NCI-H2171 (cell line): Measurements from ENCODE around the gene CFAP210.

Experiments used
- DNase-seq: peaks from one replicate; lab custom pipeline; 2025; lab: John Stamatoyannopoulos, UW

The CFAP210 gene

GRCh38 chr2:169673921-169674320 lies 20.3 kb downstream of the CFAP210 start:
- no peak for DNase-seq

GRCh38 chr2:169673106-169673505 lies 21.1 kb downstream of the CFAP210 start:
- DNase-seq: no peak

- DNase-seq: no peak
Measured at GRCh38 chr2:169672406-169672805, 21.8 kb downstream of the CFAP210 start.

- no peak for DNase-seq
Measured at GRCh38 chr2:169670937-169671336, 23.3 kb downstream of the CFAP210 start.

GRCh38 chr2:169670215-169670651 lies 24.0 kb downstream of the CFAP210 start:
- DNase-seq: no peak

- DNase-seq: no peak
Measured at GRCh38 chr2:169667583-169667982, 26.6 kb downstream of the CFAP210 start.

GRCh38 chr2:169664978-169665930 lies 29.0 kb downstream of the CFAP210 start:
- DNase-seq: no peak

GRCh38 chr2:169664600-169664977 lies 29.6 kb downstream of the CFAP210 start:
- no peak for DNase-seq

GRCh38 chr2:169663247-169663646 lies 31.0 kb downstream of the CFAP210 start:
- DNase-seq: no peak

- no peak for DNase-seq
Measured at GRCh38 chr2:169662744-169663143, 31.5 kb downstream of the CFAP210 start.

- DNase-seq: no peak
Measured at GRCh38 chr2:169661265-169661664, 32.9 kb downstream of the CFAP210 start.

- no peak for DNase-seq
Measured at GRCh38 chr2:169659320-169659719, 34.9 kb downstream of the CFAP210 start.

- no peak for DNase-seq
Measured at GRCh38 chr2:169658877-169659276, 35.3 kb downstream of the CFAP210 start.

GRCh38 chr2:169656164-169656563 lies 38.0 kb downstream of the CFAP210 start:
- no peak for DNase-seq

GRCh38 chr2:169653636-169654035 lies 40.6 kb downstream of the CFAP210 start:
- no peak for DNase-seq

GRCh38 chr2:169649278-169649677 lies 44.9 kb downstream of the CFAP210 start:
- DNase-seq: no peak

- no peak for DNase-seq
Measured at GRCh38 chr2:169647496-169647895, 46.7 kb downstream of the CFAP210 start.

GRCh38 chr2:169644173-169644572 lies 50.0 kb downstream of the CFAP210 start:
- DNase-seq: no peak

GRCh38 chr2:169641464-169641863 lies 52.7 kb downstream of the CFAP210 start:
- DNase-seq: no peak

- DNase-seq: no peak
Measured at GRCh38 chr2:169640104-169640503, 54.1 kb downstream of the CFAP210 start.

GRCh38 chr2:169637620-169638019 lies 56.6 kb downstream of the CFAP210 start:
- DNase-seq: no peak

- no peak for DNase-seq
Measured at GRCh38 chr2:169636440-169637097, 57.6 kb downstream of the CFAP210 start.

- DNase-seq: no peak
Measured at GRCh38 chr2:169625781-169626180, 68.4 kb downstream of the CFAP210 start.
